Right lobe of liver (tissue), 6 donors: Measurements from ENCODE around the gene RXYLT1. TPM values are rescaled to one million over a fixed set of nuclear protein-coding genes. Genes with fewer than 3 reads are reported as not detected.

Experiments
- ATAC-seq, 4 donors: fragments of 200-7000 bp; cut with Tn5 transposase; one replicate each; pipeline ENCODE4 v1.9.1; 2020; ENCODE audit warnings: mild to moderate bottlenecking in 4 of 4, moderate library complexity in 4 of 4
- DNase-seq, 3 donors: peaks; one replicate each; pipeline ENCODE4 v3.0.0-alpha.2; 2020
- H3K27ac ChIP-seq, 3 donors: fragments of 200-600 bp; one replicate each; pipeline ENCODE4 v1.8.0; 2022
- H3K27me3 ChIP-seq, 2 donors: fragments of 200-600 bp; one replicate each; pipeline ENCODE4 v1.8.0; 2022
- H3K36me3 ChIP-seq, 4 donors: fragments of 200-600 bp; sonication (generic) in 1 of 4; one replicate each; pipeline versions ENCODE4 v1.5.1 to v1.8.0; 2017 to 2022; ENCODE audit warnings: control low read depth in 1 of 4
- H3K4me1 ChIP-seq, 4 donors: fragments of 200-600 bp; sonication (generic) in 1 of 4; one replicate each; pipeline versions ENCODE4 v1.5.1 to v1.8.0; 2017 to 2022; ENCODE audit warnings: control low read depth in 1 of 4
- H3K4me3 ChIP-seq, 3 donors: fragments of 200-600 bp; one replicate each; pipeline ENCODE4 v1.8.0; 2022
- H3K9me3 ChIP-seq, 4 donors: fragments of 200-600 bp; sonication (generic) in 1 of 4; one replicate each; pipeline versions ENCODE4 v1.5.1 to v1.8.0; 2017 to 2022; ENCODE audit warnings: control low read depth in 1 of 4
- POLR2A ChIP-seq: fragments of 450-650 bp; IDR thresholded peaks from one replicate; pipeline ENCODE4 v1.6.1; 2017; ENCODE audit warnings: antibody characterized with exemption, mild to moderate bottlenecking
- WGBS: methylation state at CpG from one replicate; pipeline ENCODE4 v1.1.6; 2018; ENCODE audit warnings: low coverage, low lambda C conversion rate; ENCODE audit not compliant: insufficient coverage; ENCODE audit errors: missing lambda C conversion rate; 5-methylcytosine and 5-hydroxymethylcytosine counted together
- intact Hi-C, 2 donors: fragments of 100-400 bp; cut with DNase I; formaldehyde crosslinking; loops; one replicate each; pipeline versions ENCODE4 v1.11.2 to v1.14.1; 2022
- total RNA-seq, 6 experiments: library from RNA; depleted of rRNA in 2 of 6; stranded (reverse); fragments of >200 nt in 2 of 6; fragmentation: NEBNext Ultra II Directional in 3 of 6; extraction: Animal tissue kit (Norgen Biotek cat#: 25700) in 3 of 6; gene quantifications; one replicate each; pipeline versions ENCODE4 v1.1.0 to v1.2.4, GENCODE V29; 2016 to 2023
- TF ChIP-seq, protein P1 (sequence below), 4 donors: fragments of 200-600 bp in 3 of 4; fragments of 450-650 bp in 1 of 4; IDR thresholded peaks; one replicate each; pipeline versions ENCODE4 v1.5.1 to v1.8.0; 2016 to 2022; ENCODE audit warnings: antibody characterized with exemption in 4 of 4, mild to moderate bottlenecking in 2 of 4
- donor health status: DM: no; HTN: yes; CAD: no.
- donor health status: DM: no; HTN: no; CAD: no.
- donor health status: DM: no; HTN: no; CAD: no.
- donor health status: DM: no; HTN: yes; CAD: no.
- donor health status: DM: no; HTN: yes; CAD: no.

The RXYLT1 gene
- total RNA-seq, 6 experiments from 2014 or later = 8.8 to 10.9 (median 10.3) TPM

DNA sequence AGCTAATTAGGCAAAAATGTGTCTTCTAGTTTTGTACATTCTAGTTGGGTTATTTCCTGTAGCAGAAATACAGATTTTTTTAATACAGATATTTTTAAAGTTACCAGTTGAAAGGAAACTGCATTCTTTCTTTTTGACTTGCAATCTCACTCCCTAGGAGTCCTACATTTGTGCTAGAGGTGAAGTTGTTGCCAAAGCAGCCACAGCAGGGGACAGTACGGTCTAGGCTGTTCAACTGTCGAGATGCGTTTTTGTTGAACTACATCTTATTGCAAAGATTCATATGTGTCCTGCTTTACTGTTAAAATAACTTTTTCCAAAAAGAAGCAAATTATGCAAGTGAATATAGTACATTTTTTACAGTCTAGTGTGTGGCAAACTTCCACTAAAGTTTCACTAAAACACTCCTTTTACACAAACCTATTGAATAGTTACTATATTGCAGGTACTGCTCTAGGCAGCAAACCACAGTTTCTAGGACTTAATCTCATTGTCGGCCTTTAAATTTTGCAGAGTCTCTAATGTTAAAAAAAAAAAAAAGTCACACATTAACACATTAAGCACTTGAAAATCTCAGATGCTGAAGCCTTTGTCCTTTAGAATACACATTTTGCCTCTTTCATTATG is 34.5 kb downstream of the RXYLT1 start:
- WGBS = 54% methylated on average over 4 of the region's 4 CpGs
- no peak for DNase-seq
- no peaks in the 10 kb centered on the region for H3K27me3 ChIP-seq
- TF ChIP-seq, protein P1, sequence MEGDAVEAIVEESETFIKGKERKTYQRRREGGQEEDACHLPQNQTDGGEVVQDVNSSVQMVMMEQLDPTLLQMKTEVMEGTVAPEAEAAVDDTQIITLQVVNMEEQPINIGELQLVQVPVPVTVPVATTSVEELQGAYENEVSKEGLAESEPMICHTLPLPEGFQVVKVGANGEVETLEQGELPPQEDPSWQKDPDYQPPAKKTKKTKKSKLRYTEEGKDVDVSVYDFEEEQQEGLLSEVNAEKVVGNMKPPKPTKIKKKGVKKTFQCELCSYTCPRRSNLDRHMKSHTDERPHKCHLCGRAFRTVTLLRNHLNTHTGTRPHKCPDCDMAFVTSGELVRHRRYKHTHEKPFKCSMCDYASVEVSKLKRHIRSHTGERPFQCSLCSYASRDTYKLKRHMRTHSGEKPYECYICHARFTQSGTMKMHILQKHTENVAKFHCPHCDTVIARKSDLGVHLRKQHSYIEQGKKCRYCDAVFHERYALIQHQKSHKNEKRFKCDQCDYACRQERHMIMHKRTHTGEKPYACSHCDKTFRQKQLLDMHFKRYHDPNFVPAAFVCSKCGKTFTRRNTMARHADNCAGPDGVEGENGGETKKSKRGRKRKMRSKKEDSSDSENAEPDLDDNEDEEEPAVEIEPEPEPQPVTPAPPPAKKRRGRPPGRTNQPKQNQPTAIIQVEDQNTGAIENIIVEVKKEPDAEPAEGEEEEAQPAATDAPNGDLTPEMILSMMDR (IDR thresholded peaks at IDR 0.05) = no peak
- no peak for TF ChIP-seq POLR2A
- H3K4me3 ChIP-seq = no peak overlapping the region
- peaks cover 0 to 33% (median 12%) of the 10 kb centered on the region in 4 donors for H3K4me1 ChIP-seq
- peak overlapping the region in 1 of 3 donors; percentile 33 for H3K27ac ChIP-seq
- H3K36me3 ChIP-seq = no peaks in the 10 kb centered on the region
- no peak for ATAC-seq
- intact Hi-C loops = no loop called here
- no peaks in the 10 kb centered on the region for H3K9me3 ChIP-seq

DNA sequence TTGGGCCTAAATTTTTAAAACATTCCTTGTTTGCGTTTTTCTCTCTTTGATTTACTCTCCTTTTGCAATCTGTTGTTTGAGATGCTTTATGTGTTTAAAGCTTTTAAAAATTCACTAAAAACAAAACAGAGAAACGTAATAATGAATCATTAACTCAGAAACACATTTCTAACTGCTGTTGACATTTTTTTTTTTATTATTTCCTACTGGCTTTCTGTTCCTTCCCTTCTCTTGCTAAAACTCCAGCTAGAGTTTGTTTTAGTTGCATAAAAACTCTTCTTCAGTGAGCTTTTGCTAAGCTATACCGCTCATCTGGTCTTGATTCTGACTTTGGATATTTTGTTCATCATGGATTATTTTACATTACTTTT is 35.8 kb downstream of the RXYLT1 start:
- Histone ChIP-seq H3K4me1 (peaks cover 0 to 33% (median 12%) of the 10 kb centered on the region in 4 donors), H3K9me3 (no peaks in the 10 kb centered on the region), H3K4me3 (no peak overlapping the region), H3K36me3 (no peaks in the 10 kb centered on the region), H3K27me3 (no peaks in the 10 kb centered on the region), H3K27ac (peak overlapping the region; percentile 20 to 33 (median 26))
- DNase-seq (no peak), ATAC-seq (peak; percentile 20 to 76 (median 51))
- TF ChIP-seq POLR2A = no peak
- TF ChIP-seq, protein P1 (IDR thresholded peaks at IDR 0.05) = no peak
- intact Hi-C loops = no loop called here
- WGBS = 36% methylated on average over 3 of the region's 3 CpGs

DNA sequence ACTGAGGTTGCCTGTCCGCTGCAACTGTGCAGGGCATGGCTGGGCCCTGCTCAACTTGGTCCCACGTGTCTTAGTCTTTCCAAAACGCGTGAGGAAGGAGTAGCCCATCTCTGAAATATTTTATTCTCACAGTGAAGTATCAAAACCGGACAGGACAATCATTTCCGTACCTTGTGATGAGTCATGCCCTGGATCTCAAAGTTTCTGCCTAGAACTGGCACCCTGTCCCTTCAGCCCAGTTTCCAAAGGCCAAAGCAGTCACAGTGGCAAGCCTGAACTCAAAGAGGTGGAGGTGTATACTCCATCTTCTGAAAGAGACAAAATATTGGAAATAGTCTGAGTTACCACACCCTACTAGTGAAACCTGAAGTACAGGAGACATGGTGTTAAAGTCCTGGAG is 36.3 kb downstream of the RXYLT1 start:
- WGBS = 73% methylated on average over 6 of the region's 6 CpGs
- intact Hi-C loops = no loop called here
- H3K4me1 ChIP-seq = peaks cover 0 to 27% (median 12%) of the 10 kb centered on the region in 4 donors
- H3K27me3 ChIP-seq = no peaks in the 10 kb centered on the region
- no peak for TF ChIP-seq POLR2A
- H3K4me3 ChIP-seq = no peak overlapping the region
- no peaks in the 10 kb centered on the region for H3K36me3 ChIP-seq
- no peaks in the 10 kb centered on the region for H3K9me3 ChIP-seq
- DNase-seq (no peak), ATAC-seq (peak; percentile 65 to 78 (median 71))
- H3K27ac ChIP-seq = peak overlapping the region; percentile 20 to 33 (median 26)

DNA sequence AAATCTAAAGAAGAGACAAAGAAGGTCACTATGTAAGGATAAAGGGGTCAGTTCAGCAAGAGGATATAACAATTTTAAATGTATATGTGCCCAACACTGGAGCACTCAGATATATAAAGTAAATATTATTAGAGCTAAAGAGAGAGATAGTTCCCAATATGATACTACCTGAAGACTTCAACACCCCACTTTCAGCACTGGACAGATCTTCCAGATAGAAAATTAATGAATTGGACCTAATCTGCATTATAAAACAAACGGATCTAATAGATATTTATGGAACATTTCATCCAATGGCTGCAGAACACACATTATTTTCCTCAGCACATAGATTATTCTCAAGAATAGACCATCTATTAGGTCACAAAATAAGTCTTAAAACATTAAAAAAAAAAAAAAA is 40.7 kb downstream of the RXYLT1 start:
- H3K27ac ChIP-seq = no peak overlapping the region
- TF ChIP-seq, protein P1 (IDR thresholded peaks at IDR 0.05) = no peak
- no peak for TF ChIP-seq POLR2A
- WGBS = 64% methylated on average over 1 of the region's 1 CpG
- intact Hi-C loops = no loop called here
- H3K36me3 ChIP-seq = no peaks in the 10 kb centered on the region
- H3K9me3 ChIP-seq = no peaks in the 10 kb centered on the region
- ATAC-seq (no peak), DNase-seq (no peak)
- no peak overlapping the region for H3K4me3 ChIP-seq
- peaks cover 0 to 10% (median 3%) of the 10 kb centered on the region in 4 donors for H3K4me1 ChIP-seq
- no peaks in the 10 kb centered on the region for H3K27me3 ChIP-seq

DNA sequence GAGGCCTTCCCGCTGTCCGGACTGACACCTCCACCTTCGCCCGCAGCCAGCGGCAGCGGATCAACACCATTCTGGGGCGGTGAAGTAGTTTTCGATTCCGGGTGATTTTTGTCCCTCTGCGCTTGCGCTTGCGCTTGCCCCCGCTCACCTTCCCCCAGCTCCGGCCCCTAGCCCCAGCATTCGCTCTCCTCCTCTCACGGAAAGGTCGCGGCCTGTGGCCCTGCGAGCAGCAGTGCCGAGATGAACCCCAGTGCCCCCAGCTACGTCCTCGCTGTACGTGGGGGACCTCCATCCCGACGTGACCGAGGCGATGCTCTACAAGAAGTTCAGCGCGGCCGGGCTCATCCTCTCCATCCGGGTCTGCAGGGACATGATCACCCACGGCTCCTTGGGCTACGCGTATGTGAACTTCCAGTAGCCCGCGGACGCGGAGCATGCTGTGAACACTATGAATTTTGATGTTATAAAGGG is 42.1 kb downstream of the RXYLT1 start:
- no peaks in the 10 kb centered on the region for H3K9me3 ChIP-seq
- DNase-seq (peak in 1 of 3 donors; percentile 32), ATAC-seq (peak; percentile 36 to 71 (median 64))
- no peak overlapping the region for H3K27ac ChIP-seq
- H3K4me3 ChIP-seq = peak overlapping the region; percentile 1 to 43 (median 38)
- intact Hi-C loops = no loop called here
- H3K36me3 ChIP-seq = no peaks in the 10 kb centered on the region
- H3K27me3 ChIP-seq = no peaks in the 10 kb centered on the region
- H3K4me1 ChIP-seq = no peaks in the 10 kb centered on the region
- 45% methylated on average over 21 of the region's 38 CpGs for WGBS
- TF ChIP-seq POLR2A = no peak
- TF ChIP-seq, protein P1 (IDR thresholded peaks at IDR 0.05) = no peak
